ENCODE measurements around the gene MEGF11. TPM values are rescaled to one million over a fixed set of nuclear protein-coding genes. Genes with fewer than 3 reads are reported as not detected.

MEGF11 gene

DNA sequence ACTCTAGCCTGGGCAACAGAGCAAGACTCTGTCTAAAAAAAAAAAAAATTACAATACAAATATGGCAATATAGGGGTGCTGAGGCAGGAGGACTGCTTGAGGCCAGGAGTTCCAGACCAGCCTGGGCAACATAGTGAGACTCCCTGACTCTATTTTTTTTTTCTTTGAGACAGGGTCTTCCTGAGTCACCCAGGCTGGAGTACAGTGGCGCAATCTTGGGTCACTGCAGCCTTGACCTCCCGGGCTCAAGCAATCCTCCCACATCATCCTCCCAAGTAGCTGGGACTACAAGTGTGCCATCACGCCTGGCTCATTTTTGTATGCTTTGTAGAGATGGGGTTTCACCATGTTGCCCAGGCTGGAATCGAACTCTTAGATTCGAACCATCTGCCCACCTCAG, 401.6 kb downstream of the MEGF11 start:
- H3K4me1 ChIP-seq (ENCODE audit: control insufficient read depth, insufficient read depth, low read length), result no peaks in the 10 kb centered on the region
- peaks cover 4% of the 10 kb centered on the region for H3K27me3 ChIP-seq (ENCODE audit: control insufficient read depth, insufficient read depth, low read length)
- no peak overlapping the region for H3K9ac ChIP-seq (ENCODE audit: low read depth, low read length)

DNA sequence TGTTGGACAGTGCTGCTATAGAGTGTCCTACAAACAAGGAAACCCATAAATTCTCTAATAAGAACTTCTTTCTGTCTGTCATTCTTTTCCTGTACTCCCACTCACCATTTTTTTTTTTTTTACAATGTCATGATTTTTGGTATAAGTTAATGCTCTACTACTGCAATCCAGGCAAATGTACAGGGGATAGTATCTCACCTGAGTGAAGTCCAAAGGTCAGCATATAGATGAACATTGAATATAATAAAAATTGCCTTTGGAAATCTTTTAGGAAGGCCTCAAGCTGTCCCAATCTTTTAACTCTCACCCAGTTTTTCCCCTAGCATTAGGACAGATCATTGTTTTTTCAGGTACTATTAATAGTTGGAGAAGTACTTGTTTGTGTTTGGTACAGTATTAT, 405.6 kb downstream of the MEGF11 start:
- H3K27me3 ChIP-seq (ENCODE audit: control insufficient read depth, insufficient read depth, low read length), result peaks cover 4% of the 10 kb centered on the region
- no peak overlapping the region for H3K4me2 ChIP-seq (ENCODE audit: low read length)
- no peaks in the 10 kb centered on the region for H3K36me3 ChIP-seq (ENCODE audit: insufficient read depth, low read length)
- no peak overlapping the region for H3K9ac ChIP-seq (ENCODE audit: low read depth, low read length)
- H3K4me1 ChIP-seq (ENCODE audit: control insufficient read depth, insufficient read depth, low read length), result no peaks in the 10 kb centered on the region
- no peak overlapping the region for H3K4me3 ChIP-seq (ENCODE audit: low read length)
- no peaks in the 10 kb centered on the region for H3K9me3 ChIP-seq (replicated peaks; ENCODE audit: low read length)

More for the DNA sequence above, 401.6 kb downstream of the MEGF11 start:
- Histone ChIP-seq H3K36me3 (ENCODE audit: insufficient read depth, low read length) (no peaks in the 10 kb centered on the region), H3K9me3 (replicated peaks; ENCODE audit: low read length) (no peaks in the 10 kb centered on the region), H3K4me3 (ENCODE audit: low read length) (no peak overlapping the region), H3K4me2 (ENCODE audit: low read length) (no peak overlapping the region)

DNA sequence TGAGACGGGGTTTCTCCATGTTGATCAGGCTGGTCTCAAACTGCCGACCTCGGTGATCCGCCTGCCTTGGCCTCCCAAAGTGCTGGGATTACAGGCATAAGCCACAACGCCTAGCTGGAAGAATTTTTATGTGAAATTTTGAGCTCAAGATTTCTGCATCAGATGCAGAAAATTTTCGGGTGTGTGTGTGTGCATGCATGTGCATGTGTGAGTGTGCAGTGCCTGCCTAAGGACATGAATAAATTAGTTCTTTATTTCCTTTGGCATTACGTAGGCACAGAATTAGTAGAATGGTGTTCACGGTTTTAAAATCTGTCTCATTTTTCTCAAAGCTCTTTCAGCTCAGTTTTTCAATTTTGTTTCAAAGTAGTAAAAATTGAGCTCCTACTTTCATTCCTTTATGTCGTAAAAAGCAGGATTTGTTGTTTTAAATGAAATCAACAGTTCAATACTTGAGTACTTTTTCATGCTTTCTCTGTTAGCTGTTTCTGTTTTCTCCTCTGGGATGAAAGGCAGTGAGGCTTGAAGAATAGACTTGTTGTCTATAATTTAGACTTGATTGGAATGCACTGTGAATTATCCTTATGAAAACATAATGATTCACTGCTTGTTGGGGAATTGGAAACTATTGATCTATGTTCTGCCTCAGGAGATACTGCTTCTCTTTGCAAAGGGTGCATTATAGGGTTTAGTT, 407.6 kb downstream of the MEGF11 start:
- Histone ChIP-seq H3K4me3 (ENCODE audit: low read length) (no peak overlapping the region), H3K9ac (ENCODE audit: low read depth, low read length) (no peak overlapping the region), H3K4me2 (ENCODE audit: low read length) (no peak overlapping the region)

More for the DNA sequence above, 407.6 kb downstream of the MEGF11 start:
- Histone ChIP-seq H3K4me1 (ENCODE audit: control insufficient read depth, insufficient read depth, low read length) (peaks cover 10% of the 10 kb centered on the region), H3K36me3 (ENCODE audit: insufficient read depth, low read length) (no peaks in the 10 kb centered on the region), H3K27me3 (ENCODE audit: control insufficient read depth, insufficient read depth, low read length) (peaks cover 4% of the 10 kb centered on the region), H3K9me3 (replicated peaks; ENCODE audit: low read length) (no peaks in the 10 kb centered on the region)

Small RNA genes within 50 kb of the gene (small RNA-seq; reads per million reads assigned to genes)
- not detected for gene MIR4311
